Measurements from ENCODE around the gene SLC39A8.

Gene SLC39A8

GRCh38 chr4:102339018-102339417, 6.3 kb downstream of the SLC39A8 start:
- DNase-seq, result no peak

DNA sequence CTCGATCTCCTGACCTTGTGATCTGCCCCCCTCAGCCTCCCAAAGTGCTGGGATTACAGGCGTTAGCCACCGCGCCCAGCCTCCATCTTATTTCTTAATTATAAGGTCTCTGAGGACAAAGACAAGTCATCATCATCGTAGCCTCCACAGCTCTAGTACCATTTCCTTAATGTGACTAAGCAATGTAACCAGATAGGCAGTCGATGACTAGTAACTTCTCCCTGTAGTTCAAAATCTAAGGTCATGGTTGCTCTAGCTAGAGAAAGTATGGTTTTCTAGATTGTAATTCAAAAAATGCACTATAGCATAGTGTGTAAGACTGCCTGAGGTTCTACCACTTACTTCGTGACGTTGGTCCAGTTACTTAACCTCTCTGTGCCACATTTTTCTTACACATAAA, 6.9 kb downstream of the SLC39A8 start:
- no peak for DNase-seq

- DNase-seq, result no peak
Observed at GRCh38 chr4:102335616-102336015, 9.7 kb downstream of the SLC39A8 start.

DNA sequence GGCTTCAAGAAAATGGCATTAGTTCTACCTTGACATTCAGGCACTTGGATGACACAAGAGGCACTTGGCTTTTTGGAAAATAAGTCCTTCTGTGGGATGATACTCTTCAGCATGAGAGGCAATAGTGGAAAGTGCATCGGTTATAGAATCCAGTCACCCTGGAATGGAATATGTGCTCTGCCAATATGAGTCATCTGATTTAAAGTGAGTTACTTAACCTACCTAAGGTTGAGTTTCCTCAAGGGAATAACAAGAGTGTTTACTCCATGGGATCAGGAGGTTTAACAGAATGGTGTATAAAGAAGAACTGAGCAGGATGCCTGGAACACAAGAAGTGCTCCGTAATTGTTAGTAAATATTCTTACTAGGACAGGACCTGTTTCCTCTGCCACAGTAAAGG, 10.7 kb downstream of the SLC39A8 start:
- DNase-seq, result no peak

- DNase-seq, result no peak
Observed at GRCh38 chr4:102333787-102334186, 11.5 kb downstream of the SLC39A8 start.

GRCh38 chr4:102328045-102328444, 17.2 kb downstream of the SLC39A8 start:
- DNase-seq, result no peak

DNA sequence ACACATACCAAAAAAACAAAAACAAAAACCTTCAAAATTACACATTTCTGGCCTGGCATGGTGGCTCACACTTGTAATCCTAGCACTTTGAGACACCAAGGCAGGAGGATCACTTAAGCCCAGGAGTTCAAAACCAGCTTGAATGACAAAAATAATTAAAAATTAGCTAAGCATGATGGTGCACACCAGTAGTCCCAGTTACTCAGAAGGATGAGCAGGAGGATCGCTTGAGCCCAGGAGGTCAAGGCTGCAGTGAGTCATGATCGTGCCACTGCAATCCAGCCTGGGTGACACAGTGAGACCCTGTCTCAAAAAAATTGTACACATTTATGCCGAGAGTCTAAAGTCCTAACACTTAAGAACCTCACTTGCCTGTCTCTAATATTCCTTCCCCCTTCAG, 18.3 kb downstream of the SLC39A8 start:
- DNase-seq, result no peak

GRCh38 chr4:102324730-102325129, 20.6 kb downstream of the SLC39A8 start:
- no peak for DNase-seq

DNA sequence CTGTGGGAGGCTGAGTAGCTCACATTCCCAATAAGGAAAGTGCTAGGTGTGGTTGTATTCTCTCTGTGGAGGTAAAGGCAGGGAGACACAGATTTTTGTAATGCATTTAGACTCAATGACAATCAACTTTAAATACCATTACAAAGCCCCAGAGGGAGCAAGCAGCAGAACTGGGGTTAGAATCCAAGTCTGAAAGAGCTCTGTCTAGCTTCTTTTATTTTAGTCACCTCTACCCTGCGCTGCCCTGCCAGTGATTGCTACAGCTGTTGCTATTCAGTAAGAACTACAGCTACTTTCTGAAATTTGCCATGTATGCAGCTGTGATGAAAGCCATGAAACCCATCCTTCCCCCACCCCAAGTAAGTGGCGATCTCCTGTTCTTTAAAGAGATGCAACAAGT, 22.5 kb downstream of the SLC39A8 start:
- DNase-seq, result no peak

DNA sequence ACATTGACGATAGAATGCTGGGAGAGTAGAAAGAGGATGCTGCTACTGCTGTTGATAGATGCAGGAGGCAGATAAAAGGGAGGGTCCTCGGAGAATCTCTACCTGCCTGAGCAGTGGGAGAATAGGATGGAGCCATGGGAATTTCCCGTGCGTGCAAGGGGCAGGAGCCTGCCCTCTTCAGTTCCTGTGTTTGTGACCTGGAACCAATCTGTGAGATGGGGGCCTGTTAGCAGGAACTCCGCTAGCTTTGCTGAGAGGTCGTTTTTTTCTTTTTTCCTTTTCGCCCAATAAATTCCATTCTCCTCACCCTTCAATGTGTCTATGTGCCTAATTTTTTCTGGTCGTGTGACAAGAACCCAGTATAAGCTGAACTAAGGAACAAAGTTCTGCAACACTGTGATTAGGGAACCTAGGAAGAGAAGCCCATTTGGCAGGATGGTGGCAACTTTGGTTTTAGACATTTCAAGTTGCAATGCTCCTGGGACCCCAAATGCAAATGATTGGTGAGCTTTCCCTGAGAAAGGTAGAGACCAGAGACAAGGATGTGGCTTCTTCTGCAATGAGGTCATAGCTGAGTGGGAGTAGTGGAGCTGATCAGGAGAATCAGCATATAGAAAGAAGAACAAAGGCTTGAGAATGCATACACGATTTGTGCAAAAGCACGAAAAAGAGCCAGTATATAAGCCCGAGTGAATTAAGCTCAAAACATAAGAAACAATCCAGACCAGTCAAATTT, 23.9 kb downstream of the SLC39A8 start:
- no peak for DNase-seq

DNA sequence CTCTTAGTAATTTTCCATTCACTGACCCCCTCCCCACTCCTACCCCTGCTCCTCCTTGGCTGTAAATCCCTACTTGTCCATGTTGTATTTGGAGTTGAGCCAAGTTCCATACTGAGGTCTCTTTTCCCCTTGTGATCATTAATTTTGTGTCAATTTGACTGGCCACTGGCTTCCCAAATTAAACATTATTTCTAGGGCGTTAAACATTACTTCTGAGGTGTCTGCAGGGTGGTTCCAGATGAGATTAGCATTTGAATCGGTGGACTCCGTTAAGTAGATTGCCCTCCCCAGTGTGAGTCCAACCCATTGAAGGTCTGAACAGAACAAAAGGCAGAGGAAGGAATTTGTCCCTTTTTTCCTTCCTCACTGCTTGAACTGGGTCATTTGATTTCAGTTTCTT, 25.7 kb downstream of the SLC39A8 start:
- DNase-seq, result no peak

DNA sequence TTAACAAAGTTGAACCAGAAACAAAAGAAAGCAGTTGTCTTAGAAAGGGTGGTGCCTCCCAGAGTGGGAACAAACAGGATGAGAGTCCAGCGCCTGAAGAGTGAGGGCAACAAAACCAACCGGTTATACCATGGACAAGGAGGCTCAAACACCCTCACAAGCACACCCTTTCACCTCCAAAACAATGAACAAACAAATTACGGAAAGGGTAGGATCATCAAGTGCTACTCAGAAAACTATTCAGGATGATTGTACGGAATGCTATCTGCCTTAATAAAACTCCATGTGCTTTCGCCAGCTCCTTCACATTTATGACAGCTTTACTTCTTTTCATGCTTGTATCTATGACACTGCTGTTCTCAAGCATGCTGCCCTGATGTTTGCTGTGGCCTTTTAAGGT, 26.8 kb downstream of the SLC39A8 start:
- no peak for DNase-seq

DNA sequence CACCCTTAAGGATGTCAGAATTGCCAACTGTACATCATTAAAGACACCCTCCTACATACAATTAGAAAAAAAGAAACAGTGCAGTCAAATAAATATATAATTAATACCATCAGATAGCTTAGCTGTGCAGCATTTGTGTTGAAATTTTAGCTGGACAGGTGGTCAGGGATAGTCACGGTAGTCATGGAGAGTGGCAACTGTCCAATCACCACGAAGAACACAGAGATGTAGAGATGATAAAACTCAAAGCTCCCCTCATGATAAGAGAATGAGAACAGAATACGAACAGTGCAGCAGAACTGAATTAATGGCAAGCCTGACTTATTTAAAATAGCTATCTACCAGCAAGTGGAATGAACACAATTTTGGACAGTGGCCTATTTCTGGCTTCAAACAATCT, 27.2 kb downstream of the SLC39A8 start:
- no peak for DNase-seq

- no peak for DNase-seq
Observed at GRCh38 chr4:102317459-102317858, 27.8 kb downstream of the SLC39A8 start.

GRCh38 chr4:102316585-102316984, 28.7 kb downstream of the SLC39A8 start:
- no peak for DNase-seq

DNA sequence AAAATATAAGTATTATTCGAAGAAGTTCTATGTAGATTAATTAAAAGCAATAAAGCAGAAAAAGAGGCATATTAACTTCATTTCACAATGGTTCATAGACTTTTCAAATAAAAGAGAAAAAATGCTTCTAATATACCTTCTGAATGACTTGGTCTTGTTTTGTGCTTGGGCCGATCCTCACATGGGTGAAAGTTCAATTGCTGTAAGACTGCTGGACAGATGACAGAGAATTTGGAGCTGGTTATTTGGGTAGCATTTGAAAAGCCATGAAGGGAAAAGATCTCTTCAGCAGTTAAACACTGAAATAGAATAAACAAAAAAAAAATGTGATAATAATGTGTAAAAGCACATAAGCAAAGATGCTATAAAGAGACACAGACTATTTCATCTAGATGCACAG, 29.8 kb downstream of the SLC39A8 start:
- DNase-seq, result no peak

DNA sequence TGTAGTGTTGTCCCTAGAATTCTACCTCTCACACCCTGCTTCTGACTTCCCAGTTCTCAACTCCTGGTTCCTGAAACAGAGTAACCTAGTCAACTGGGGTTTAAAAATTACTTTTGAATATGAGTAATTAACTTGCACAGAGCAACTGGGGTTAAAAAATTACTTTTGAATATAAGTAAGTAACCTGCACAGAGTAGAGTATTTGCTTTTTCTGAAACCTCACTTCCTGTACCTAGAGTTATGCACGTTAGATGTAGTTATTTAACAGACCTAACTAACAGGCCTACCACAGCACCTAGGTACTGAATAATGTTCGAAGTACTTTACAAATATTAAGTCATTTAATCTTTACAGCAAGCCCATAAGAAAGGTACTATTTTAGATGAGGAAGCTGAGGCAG, 32.9 kb downstream of the SLC39A8 start:
- DNase-seq, result no peak

- no peak for DNase-seq
Observed at GRCh38 chr4:102311912-102312311, 33.4 kb downstream of the SLC39A8 start.

- DNase-seq, result no peak
Observed at GRCh38 chr4:102311407-102311806, 33.9 kb downstream of the SLC39A8 start.

GRCh38 chr4:102308032-102308799, 37.1 kb downstream of the SLC39A8 start:
- DNase-seq, result no peak

DNA sequence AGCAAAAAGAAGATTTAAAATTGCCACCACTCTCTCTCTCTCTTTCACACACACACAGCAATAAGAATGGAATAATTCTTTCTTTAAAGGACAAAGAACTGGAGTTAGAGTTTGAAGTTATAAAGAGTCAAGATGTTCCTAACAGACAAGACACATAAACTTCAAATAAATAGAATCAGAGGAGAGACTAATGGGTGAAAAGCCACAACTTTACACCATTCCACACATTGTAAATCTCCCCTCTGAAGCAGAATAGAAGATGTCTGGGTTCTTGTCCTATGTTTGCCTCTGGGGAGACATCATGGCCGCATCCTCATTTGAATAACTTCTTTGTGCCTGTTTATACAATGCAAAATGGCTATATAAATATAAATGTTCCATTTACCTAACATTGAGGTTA, 39.6 kb downstream of the SLC39A8 start:
- no peak for DNase-seq

DNA sequence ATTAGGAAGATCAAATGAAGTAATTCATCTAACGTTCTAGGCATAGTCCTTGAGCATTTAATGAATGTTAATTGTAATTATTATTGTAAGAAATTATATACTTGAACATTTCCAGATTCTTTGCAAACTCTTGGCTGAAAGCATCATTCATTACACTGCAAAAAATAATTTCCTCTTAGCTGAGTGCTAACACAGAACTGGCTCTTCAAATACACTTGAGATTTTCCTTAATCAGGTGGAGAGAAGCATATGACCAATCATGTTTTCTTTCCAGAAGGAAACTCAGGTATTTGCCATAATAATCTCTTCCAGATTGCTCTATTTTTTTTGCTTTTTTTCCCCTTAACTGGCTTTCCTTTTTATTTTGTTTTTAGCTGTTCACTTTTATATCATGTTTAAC, 42.5 kb downstream of the SLC39A8 start:
- no peak for DNase-seq

- DNase-seq, result no peak
Observed at GRCh38 chr4:102301167-102301566, 44.1 kb downstream of the SLC39A8 start.

- DNase-seq, result no peak
Observed at GRCh38 chr4:102299354-102300107, 45.8 kb downstream of the SLC39A8 start.

Measured in DMS 273 treated with DMSO at 0.1 percent for 48 hours (cell line).